HCT116 (cell line): ENCODE results near the gene ACTR1B. TPM values are rescaled to one million over a fixed set of nuclear protein-coding genes. Genes with fewer than 3 reads are reported as not detected.
"Not testable (repeated sequence)": the region's sequence is repeated elsewhere in the genome, so short reads cannot be mapped to it uniquely, and the experiment has no call there.

Experiments
- ATAC-seq: fragments of 200-7000 bp; cut with Tn5 transposase; 2 replicates; pipeline ENCODE4 v1.9.1; 2020; ENCODE audit warnings: mild to moderate bottlenecking, moderate library complexity
- BruUV-seq: library from RNA; stranded (reverse); fragments of 400-500 nt; replicated peaks from 2 replicates; lab custom pipeline; 2021; lab: Mats Ljungman, UMichigan
- CTCF ChIA-PET: fragments of 300-600 bp; sonication (Branson Sonifier 250); formaldehyde crosslinking; loops from one replicate; lab custom pipeline; 2021; ENCODE audit warnings: antibody characterized with exemption; lab: Charles Lee
- POLR2A ChIA-PET: fragments of 300-600, 350-600 bp; sonication (Branson Sonifier 250); formaldehyde crosslinking; loops from one replicate; lab custom pipeline; 2021; ENCODE audit warnings: antibody characterized with exemption; lab: Charles Lee
- RAD21 ChIA-PET, 2 experiments: fragments of 300-600 bp; sonication (Branson Sonifier 250); formaldehyde crosslinking; loops; one replicate each; lab custom pipeline; 2023; ENCODE audit warnings: low total read pairs in 2 of 2; ENCODE audit not compliant: uncharacterized antibody in 2 of 2, unreplicated experiment in 2 of 2, low non-redundant PET in 1 of 2; lab: Charles Lee
- DNase-seq: peaks from one replicate; pipeline ENCODE4 v3.0.0-alpha.2; 2010; ENCODE audit warnings: low read depth, low spot score
- H2AFZ ChIP-seq: fragments of 200-600 bp; shearing (Covaris generic), sonication (generic); 2 replicates; pipeline ENCODE4 v1.6.1; 2017; ENCODE audit warnings: low read depth, mixed run types, mixed read lengths, antibody characterized with exemption, low read length; ENCODE audit not compliant: poor library complexity, severe bottlenecking
- H3K27ac ChIP-seq: 2 replicates; pipeline ENCODE4 v1.5.1; 2012; ENCODE audit warnings: low read depth, low read length
- H3K27me3 ChIP-seq: fragments of 200-600 bp; sonication (generic); 2 replicates; pipeline ENCODE4 v1.6.1; 2016; ENCODE audit warnings: mixed run types, low read length, mixed read lengths; ENCODE audit not compliant: insufficient read depth
- H3K36me3 ChIP-seq, 2 experiments: fragments of 200-500 bp in 1 of 2; fragments of 200-600 bp in 1 of 2; sonication (Bioruptor generic) in 1 of 2; sonication (generic) in 1 of 2; 2 replicates each; pipeline versions ENCODE4 v1.5.1 to v1.6.1; 2014 to 2016; ENCODE audit warnings: low read length in 2 of 2, inconsistent platforms in 1 of 2, mixed read lengths in 1 of 2, mixed run types in 1 of 2; ENCODE audit not compliant: insufficient read depth in 2 of 2, control insufficient read depth in 1 of 2
- H3K4me1 ChIP-seq, 2 experiments: fragments of 200-600 bp in 1 of 2; sonication (generic) in 1 of 2; 2 replicates each; pipeline versions ENCODE4 v1.5.1 to v1.6.1; 2012 to 2017; ENCODE audit warnings: low read length in 2 of 2, inconsistent platforms in 1 of 2, mild to moderate bottlenecking in 1 of 2, mixed read lengths in 1 of 2, mixed run types in 1 of 2, moderate library complexity in 1 of 2; ENCODE audit not compliant: insufficient read depth in 2 of 2, control insufficient read depth in 1 of 2
- H3K4me2 ChIP-seq: fragments of 200-600 bp; sonication (generic); 2 replicates; pipeline ENCODE4 v1.6.1; 2017; ENCODE audit warnings: mixed run types, low read length, mixed read lengths
- H3K4me3 ChIP-seq, 2 experiments: fragments of 200-600 bp in 1 of 2; sonication (generic) in 1 of 2; replicated peaks in 1 of 2; 2 replicates each; pipeline ENCODE4 v1.5.1; 2011 to 2016; ENCODE audit warnings: low read length in 2 of 2, control low read depth in 1 of 2, low read depth in 1 of 2, mild to moderate bottlenecking in 1 of 2, mixed read lengths in 1 of 2, mixed run types in 1 of 2
- H3K79me2 ChIP-seq: fragments of 200-600 bp; sonication (generic); 2 replicates; pipeline ENCODE4 v1.6.1; 2017; ENCODE audit warnings: mild to moderate bottlenecking, mixed run types, low read length, moderate library complexity, mixed read lengths; ENCODE audit not compliant: insufficient read depth
- H3K9ac ChIP-seq: fragments of 200-600 bp; sonication (generic); 2 replicates; pipeline ENCODE4 v1.6.1; 2016; ENCODE audit warnings: low read length, mixed read lengths
- H3K9me2 ChIP-seq: fragments of 200-600 bp; sonication (generic), shearing (Covaris generic); 2 replicates; pipeline ENCODE4 v1.6.1; 2017; ENCODE audit warnings: mixed run types, mild to moderate bottlenecking, moderate library complexity; ENCODE audit not compliant: insufficient read depth
- H3K9me3 ChIP-seq, 2 experiments: fragments of 200-500 bp in 1 of 2; fragments of 200-600 bp in 1 of 2; sonication (Bioruptor generic) in 1 of 2; sonication (generic) in 1 of 2; 2 replicates each; pipeline ENCODE4 v1.6.1; 2014 to 2017; ENCODE audit warnings: low read length in 2 of 2, mixed read lengths in 2 of 2, inconsistent platforms in 1 of 2, low read depth in 1 of 2, mild to moderate bottlenecking in 1 of 2, mixed run types in 1 of 2, moderate library complexity in 1 of 2; ENCODE audit not compliant: control insufficient read depth in 1 of 2, insufficient read depth in 1 of 2
- H4K20me1 ChIP-seq: fragments of 200-600 bp; sonication (generic), shearing (Covaris generic); 2 replicates; pipeline ENCODE4 v1.6.1; 2017; ENCODE audit warnings: mixed run types, mild to moderate bottlenecking, moderate library complexity; ENCODE audit not compliant: insufficient read depth
- FOSL1 ChIP-seq: IDR thresholded peaks from 2 replicates; pipeline ENCODE4 v1.6.1; 2012; ENCODE audit warnings: low read depth
- SRF ChIP-seq: IDR thresholded peaks from 2 replicates; pipeline ENCODE4 v1.6.1; 2012; ENCODE audit warnings: low read depth
- TCF7L2 ChIP-seq: IDR thresholded peaks from 2 replicates; pipeline ENCODE4 v1.7.0; 2011; ENCODE audit warnings: borderline replicate concordance, inconsistent platforms; ENCODE audit not compliant: insufficient read depth, insufficient read length; ENCODE audit errors: extremely low read depth
- ZFX ChIP-seq: fragments of 450-650 bp; IDR thresholded peaks from 2 replicates; pipeline ENCODE4 v1.6.1; 2017
- intact Hi-C: fragments of 100-400 bp; cut with micrococcal nuclease; formaldehyde crosslinking; loops from 2 replicates; pipeline ENCODE4 v1.10.0; 2022
- total RNA-seq: library from RNA; stranded (reverse); gene quantifications from one replicate; pipeline ENCODE4 v1.2.1, GENCODE V29; 2021; ENCODE audit not compliant: unreplicated experiment
- TF ChIP-seq, protein P1 (sequence below): IDR thresholded peaks from 2 replicates; pipeline ENCODE4 v1.6.1; 2012; ENCODE audit warnings: low read depth
- TF ChIP-seq, protein P2 (sequence below): IDR thresholded peaks from 2 replicates; pipeline ENCODE4 v1.6.1; 2011; ENCODE audit warnings: mild to moderate bottlenecking, low read length, moderate library complexity; ENCODE audit not compliant: insufficient replicate concordance; ENCODE audit errors: extremely low read depth

Gene ACTR1B
- total RNA-seq, 1 experiment from 2014 or later = 42.8 TPM

DNA sequence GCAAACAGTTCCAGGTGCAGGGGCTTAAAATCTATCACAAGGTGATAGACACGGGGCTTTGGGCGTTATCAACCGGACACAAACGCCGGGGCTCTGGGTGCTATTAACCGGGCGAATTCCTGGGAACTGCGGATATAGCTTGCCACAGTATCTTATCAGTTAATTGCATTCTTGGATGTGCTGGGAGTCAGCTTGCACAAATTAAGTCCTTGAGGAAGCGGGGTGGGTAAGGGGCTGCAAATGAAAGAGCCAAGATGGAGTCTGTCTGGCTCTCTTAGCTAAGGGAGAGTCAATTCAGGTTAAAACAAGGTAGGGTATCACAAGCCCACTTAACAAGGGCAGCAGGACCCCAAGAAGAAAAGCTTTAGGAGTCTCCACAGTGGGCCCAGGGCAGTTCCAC, 48.3 kb upstream of the ACTR1B start:
- H3K79me2 ChIP-seq, H2AFZ ChIP-seq, H3K4me1 ChIP-seq, ATAC-seq, POLR2A ChIA-PET, H3K9me3 ChIP-seq, RAD21 ChIA-PET, H3K4me2 ChIP-seq, H3K4me3 ChIP-seq, BruUV-seq, DNase-seq, H4K20me1 ChIP-seq, intact Hi-C loops, H3K27ac ChIP-seq, H3K27me3 ChIP-seq, H3K9me2 ChIP-seq, H3K36me3 ChIP-seq, CTCF ChIA-PET, H3K9ac ChIP-seq: not testable (repeated sequence)

DNA sequence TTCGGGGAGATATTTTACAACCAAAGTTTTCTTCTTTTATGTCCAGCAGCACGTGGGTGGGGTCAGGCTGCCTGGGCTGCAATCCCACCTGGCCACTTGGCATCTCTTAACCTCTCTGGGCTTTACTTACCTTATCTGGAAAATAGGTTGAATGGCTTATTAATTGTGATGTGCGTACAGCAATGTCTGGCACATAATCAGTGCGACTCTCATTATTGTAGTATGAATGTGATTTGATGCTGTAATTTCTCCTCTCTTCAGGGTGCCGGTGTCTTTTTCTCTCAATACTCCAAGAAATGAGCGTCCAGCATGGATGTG, 47.5 kb upstream of the ACTR1B start:
- TF ChIP-seq FOSL1 = no peak
- no peak for TF ChIP-seq ZFX
- TF ChIP-seq, protein P1, sequence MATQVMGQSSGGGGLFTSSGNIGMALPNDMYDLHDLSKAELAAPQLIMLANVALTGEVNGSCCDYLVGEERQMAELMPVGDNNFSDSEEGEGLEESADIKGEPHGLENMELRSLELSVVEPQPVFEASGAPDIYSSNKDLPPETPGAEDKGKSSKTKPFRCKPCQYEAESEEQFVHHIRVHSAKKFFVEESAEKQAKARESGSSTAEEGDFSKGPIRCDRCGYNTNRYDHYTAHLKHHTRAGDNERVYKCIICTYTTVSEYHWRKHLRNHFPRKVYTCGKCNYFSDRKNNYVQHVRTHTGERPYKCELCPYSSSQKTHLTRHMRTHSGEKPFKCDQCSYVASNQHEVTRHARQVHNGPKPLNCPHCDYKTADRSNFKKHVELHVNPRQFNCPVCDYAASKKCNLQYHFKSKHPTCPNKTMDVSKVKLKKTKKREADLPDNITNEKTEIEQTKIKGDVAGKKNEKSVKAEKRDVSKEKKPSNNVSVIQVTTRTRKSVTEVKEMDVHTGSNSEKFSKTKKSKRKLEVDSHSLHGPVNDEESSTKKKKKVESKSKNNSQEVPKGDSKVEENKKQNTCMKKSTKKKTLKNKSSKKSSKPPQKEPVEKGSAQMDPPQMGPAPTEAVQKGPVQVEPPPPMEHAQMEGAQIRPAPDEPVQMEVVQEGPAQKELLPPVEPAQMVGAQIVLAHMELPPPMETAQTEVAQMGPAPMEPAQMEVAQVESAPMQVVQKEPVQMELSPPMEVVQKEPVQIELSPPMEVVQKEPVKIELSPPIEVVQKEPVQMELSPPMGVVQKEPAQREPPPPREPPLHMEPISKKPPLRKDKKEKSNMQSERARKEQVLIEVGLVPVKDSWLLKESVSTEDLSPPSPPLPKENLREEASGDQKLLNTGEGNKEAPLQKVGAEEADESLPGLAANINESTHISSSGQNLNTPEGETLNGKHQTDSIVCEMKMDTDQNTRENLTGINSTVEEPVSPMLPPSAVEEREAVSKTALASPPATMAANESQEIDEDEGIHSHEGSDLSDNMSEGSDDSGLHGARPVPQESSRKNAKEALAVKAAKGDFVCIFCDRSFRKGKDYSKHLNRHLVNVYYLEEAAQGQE = no peak
- no peak for TF ChIP-seq TCF7L2
- TF ChIP-seq SRF = no peak
- TF ChIP-seq, protein P2, sequence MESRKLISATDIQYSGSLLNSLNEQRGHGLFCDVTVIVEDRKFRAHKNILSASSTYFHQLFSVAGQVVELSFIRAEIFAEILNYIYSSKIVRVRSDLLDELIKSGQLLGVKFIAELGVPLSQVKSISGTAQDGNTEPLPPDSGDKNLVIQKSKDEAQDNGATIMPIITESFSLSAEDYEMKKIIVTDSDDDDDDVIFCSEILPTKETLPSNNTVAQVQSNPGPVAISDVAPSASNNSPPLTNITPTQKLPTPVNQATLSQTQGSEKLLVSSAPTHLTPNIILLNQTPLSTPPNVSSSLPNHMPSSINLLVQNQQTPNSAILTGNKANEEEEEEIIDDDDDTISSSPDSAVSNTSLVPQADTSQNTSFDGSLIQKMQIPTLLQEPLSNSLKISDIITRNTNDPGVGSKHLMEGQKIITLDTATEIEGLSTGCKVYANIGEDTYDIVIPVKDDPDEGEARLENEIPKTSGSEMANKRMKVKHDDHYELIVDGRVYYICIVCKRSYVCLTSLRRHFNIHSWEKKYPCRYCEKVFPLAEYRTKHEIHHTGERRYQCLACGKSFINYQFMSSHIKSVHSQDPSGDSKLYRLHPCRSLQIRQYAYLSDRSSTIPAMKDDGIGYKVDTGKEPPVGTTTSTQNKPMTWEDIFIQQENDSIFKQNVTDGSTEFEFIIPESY = no peak
- TF ChIP-seq, all 23 proteins: peak for 0
- DNase-seq = no peak
- no peaks in the 10 kb centered on the region for H3K9me2 ChIP-seq
- H3K27me3 ChIP-seq = no peaks in the 10 kb centered on the region
- no peaks in the 10 kb centered on the region for H3K79me2 ChIP-seq
- no peaks in the 10 kb centered on the region for H4K20me1 ChIP-seq
- no peak overlapping the region for H3K27ac ChIP-seq
- no peak overlapping the region for H3K4me2 ChIP-seq
- no peak overlapping the region for H2AFZ ChIP-seq
- H3K9ac ChIP-seq = no peak overlapping the region
- BruUV-seq = no TSS peak
- no peaks in the 10 kb centered on the region for H3K36me3 ChIP-seq
- ChIA-PET CTCF (interaction anchor here (2.0 kb wide), 1 partner anchor 558 kb away, joined by 8 read pairs; no protein-coding TSS in a partner anchor), RAD21 (no interaction called here), POLR2A (no interaction called here)
- peaks cover 0 to 6% of the 10 kb centered on the region in 2 experiments; a peak in 2 of 4 replicates for H3K4me1 ChIP-seq
- no peak for ATAC-seq
- H3K9me3 ChIP-seq = no peaks in the 10 kb centered on the region
- intact Hi-C loops = no loop called here
- H3K4me3 ChIP-seq = no peak overlapping the region
